Measurements from ENCODE around the gene TMC1.

TMC1 gene

DNA sequence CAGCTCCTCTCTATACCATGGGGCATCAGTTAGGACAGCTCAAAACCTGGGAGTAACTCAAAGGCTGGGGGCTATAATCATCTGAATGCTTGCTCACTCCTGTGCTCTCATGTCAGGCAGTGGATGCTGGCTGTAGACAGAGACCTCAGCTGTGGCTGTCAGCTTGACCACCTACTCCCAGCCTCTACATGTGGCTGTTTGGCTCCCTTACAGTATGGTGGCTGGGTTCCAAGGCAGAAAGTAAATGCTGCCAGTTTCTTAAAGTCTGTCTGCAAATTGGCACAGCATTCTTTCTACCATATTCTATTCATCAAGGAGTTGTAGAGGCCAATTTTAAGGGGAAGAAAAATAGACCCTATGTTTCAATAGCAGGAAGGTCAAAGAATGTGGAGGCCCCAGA lies 66.9 kb downstream of the TMC1 start:
- Histone ChIP-seq H3K4me3 (no peak overlapping the region), H3K27ac (no peak overlapping the region)
- DNase-seq (ENCODE audit: low spot score) = no peak
- TF ChIP-seq, protein P1, sequence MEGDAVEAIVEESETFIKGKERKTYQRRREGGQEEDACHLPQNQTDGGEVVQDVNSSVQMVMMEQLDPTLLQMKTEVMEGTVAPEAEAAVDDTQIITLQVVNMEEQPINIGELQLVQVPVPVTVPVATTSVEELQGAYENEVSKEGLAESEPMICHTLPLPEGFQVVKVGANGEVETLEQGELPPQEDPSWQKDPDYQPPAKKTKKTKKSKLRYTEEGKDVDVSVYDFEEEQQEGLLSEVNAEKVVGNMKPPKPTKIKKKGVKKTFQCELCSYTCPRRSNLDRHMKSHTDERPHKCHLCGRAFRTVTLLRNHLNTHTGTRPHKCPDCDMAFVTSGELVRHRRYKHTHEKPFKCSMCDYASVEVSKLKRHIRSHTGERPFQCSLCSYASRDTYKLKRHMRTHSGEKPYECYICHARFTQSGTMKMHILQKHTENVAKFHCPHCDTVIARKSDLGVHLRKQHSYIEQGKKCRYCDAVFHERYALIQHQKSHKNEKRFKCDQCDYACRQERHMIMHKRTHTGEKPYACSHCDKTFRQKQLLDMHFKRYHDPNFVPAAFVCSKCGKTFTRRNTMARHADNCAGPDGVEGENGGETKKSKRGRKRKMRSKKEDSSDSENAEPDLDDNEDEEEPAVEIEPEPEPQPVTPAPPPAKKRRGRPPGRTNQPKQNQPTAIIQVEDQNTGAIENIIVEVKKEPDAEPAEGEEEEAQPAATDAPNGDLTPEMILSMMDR (IDR thresholded peaks at IDR 0.05) = no peak

DNA sequence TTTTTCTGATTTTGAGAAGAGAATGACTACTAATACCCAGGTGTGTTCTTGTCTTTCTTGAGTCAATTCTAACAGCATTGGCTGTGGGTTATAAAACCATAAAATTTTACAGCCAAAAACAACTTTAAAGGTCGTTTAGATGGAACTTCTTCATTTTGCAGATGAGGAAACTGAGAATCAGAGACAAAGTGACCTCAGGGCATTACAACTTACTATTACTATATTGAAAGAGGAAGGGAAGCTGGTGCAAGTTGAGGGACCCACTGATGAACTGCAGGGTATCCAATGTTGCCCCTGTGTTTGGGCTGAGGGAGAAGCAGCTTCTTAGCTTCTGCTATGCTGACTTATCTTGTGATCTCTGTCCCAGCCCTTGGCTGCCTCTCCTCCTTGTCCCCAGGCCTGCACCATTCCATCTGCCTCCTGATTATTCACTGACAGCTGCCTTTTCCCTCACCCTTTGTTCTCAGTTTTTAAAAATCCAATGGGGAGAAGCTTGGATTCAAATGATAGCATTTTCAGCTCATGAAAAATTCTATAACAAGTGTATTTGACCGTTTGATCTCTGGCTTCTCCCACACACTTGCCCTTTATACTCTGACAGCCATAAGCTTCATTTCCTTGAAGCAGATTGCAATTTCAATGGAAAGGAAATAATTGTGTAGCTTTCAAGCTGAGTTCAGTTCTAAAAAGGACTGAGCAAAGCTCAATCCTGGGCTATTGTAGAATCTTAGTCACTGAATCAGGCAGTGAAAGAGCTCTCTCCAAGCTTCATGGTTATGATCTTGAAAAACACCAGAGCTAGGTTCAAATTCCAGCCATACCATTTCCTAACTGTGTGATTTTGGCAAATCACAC lies 68.5 kb downstream of the TMC1 start:
- Histone ChIP-seq H3K27ac (no peak overlapping the region), H3K4me3 (no peak overlapping the region)
- TF ChIP-seq, protein P1 (IDR thresholded peaks at IDR 0.05) = no peak
- no peak for DNase-seq (ENCODE audit: low spot score)

DNA sequence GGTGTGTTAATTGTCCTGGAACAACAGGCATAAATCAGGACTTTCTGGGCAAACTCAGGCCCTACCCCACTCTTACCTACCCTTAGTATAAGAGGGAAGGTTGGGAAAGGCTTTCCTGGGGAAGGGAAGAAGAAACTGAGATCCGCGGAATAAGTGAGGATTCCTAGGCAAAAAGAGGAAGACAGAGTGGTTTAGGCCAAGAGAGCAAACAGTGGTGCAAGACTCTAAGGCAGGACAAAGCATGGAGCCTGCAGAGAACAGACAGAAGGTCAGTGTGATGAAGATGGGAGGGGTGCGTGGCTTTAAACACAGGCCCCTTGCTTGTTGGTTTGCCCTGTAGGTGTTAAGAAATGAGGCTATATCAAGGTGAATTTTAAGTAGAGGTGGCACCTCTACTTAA lies 69.4 kb downstream of the TMC1 start:
- Histone ChIP-seq H3K27ac (no peak overlapping the region), H3K4me3 (no peak overlapping the region)
- no peak for DNase-seq (ENCODE audit: low spot score)
- TF ChIP-seq, protein P1 (IDR thresholded peaks at IDR 0.05) = no peak

DNA sequence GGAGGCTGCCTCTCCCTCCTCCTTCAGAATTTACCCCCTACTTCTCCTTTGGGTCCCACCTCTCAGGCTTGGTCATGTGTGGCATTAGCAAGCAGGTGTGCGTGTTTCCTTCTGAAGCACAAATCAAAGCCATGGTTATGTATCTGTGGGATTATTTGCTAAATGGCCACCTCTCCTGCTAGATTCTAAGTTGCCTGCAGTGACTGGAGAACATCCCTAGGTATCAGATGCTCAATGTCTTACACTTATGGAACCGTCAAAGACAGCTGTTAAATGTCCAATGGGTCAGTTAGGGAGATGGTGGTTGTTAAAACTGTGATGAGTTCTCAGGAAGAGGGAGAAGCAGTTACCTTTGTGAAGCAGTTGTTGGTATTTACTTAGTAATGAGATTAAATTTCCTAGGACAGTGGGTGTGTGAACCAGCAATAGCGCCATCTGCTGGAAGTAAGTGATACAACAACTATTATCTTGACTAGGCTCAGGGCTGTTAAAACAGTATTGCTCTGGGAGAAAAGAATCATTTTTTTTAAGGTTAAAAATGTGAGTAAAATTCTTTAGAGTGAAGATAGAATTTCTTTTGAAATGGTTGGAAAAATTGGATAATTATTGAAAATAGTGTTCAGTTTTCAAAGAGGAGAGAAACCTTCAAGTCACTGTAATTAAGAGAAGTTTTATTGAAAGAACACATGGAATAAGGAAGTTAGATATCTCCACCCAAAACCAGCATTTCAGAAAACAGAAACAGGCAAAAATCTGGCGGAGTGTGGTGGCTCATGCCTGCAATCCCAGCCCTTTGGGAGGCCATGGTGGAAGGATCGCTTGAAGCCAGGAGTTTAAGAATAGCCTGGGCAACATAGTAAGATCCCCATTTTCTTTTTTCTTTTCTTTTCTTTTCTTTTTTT lies 71.3 kb downstream of the TMC1 start:
- TF ChIP-seq, protein P1 (IDR thresholded peaks at IDR 0.05) = peak; percentile 60
- H3K27ac ChIP-seq = no peak overlapping the region
- no peak for DNase-seq (ENCODE audit: low spot score)
- no peak overlapping the region for H3K4me3 ChIP-seq

DNA sequence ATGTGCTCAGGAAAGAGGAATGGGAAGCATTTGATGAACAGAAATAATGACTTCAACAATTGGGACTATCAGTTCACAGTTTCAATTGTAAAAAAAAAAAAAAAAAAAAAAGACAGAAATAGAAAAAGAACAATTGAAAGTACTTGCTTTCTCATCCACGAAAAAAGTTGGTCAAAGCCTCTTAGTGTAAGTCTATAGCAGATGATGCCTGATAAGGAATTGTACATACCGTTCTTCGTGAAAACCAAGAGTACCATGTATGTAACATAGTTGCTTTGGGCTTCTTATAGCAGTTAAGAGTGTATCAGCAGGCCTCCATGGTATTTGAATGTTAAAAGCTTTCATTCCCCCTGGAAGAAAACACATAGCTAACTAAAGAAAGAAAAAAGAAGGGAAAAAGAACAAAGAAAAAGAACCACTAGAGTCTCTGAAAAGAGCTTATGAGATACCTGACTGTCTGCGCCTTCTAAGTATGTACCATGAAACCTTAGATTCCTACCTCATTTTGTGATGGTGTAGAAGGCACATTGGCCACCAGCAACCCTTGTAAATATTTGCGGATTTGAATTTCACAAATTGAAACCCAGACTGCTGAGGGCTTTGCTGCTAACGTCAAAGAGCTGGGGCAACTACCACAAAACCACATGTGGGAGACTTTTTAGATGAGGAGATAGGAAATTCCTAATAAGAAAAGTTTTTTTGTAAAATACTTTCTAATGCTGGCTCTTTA lies 75.2 kb downstream of the TMC1 start:
- TF ChIP-seq, protein P1 (IDR thresholded peaks at IDR 0.05) = no peak
- Histone ChIP-seq H3K27ac (no peak overlapping the region), H3K4me3 (no peak overlapping the region)
- no peak for DNase-seq (ENCODE audit: low spot score)

DNA sequence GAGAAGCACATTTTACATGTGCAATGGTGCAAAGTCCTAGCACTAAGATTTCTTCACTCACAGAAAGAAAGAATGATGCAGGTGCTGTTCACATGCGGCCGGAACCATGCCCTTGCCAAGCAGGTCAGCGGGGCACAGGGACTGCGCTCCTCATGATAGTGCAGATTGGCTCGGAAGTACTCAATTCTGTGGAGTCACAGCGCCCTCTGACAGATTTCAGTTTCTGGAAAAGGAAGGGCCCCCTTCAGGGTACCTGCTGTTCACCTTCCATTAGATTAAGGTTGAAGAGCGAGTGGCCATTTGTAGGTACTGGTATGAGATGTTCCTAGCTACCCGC lies 75.7 kb downstream of the TMC1 start:
- no peak overlapping the region for H3K4me3 ChIP-seq
- DNase-seq (ENCODE audit: low spot score) = no peak
- TF ChIP-seq, protein P1 (IDR thresholded peaks at IDR 0.05) = no peak
- H3K27ac ChIP-seq = no peak overlapping the region
